Measurements from ENCODE around the gene FGFR1OP2.
"Not testable (repeated sequence)": the region's sequence is repeated elsewhere in the genome, so short reads cannot be mapped to it uniquely, and the experiment has no call there.

FGFR1OP2 gene

DNA sequence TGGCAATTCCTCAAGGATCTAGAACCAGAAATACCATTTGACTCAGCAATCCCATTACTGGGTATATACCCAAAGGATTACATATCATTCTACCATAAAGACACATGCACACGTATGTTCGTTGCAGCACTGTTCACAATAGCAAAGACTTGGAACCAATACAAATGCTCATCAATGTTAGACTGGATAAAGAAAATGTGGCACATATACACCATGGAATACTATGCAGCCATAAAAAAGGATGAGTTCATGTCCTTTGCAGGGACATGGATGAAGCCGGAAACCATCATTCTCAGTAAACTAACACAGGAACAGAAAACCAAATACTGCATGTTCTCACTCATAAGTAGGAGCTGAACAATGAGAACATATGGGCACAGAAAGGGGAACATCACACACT is 34.9 kb upstream of the FGFR1OP2 start:
- H3K79me2 ChIP-seq (ENCODE audit: control insufficient read depth, insufficient read depth, low read length); H3K27ac ChIP-seq (ENCODE audit: low read depth, low read length); H3K36me3 ChIP-seq (ENCODE audit: control insufficient read depth, insufficient read depth, low read length); H3K23ac ChIP-seq (ENCODE audit: low read length); H3K56ac ChIP-seq (ENCODE audit: low read length); DNase-seq; H3K4me3 ChIP-seq (ENCODE audit: low read length); H3K4me2 ChIP-seq (ENCODE audit: low read length); H2BK5ac ChIP-seq (ENCODE audit: low read length); H4K5ac ChIP-seq (ENCODE audit: low read length); H3K4ac ChIP-seq (ENCODE audit: low read depth, low read length); H2BK15ac ChIP-seq (replicated peaks; ENCODE audit: low read depth); H3K79me1 ChIP-seq (ENCODE audit: low read length); H4K8ac ChIP-seq (ENCODE audit: low read depth, low read length); H2BK120ac ChIP-seq (ENCODE audit: low read depth, low read length); H3K27me3 ChIP-seq (ENCODE audit: insufficient read depth, low read length, poor library complexity); H2AK5ac ChIP-seq (ENCODE audit: low read length); H3K18ac ChIP-seq (ENCODE audit: low read length); H3K4me1 ChIP-seq (ENCODE audit: control insufficient read depth, low read depth, low read length); H3K9ac ChIP-seq (ENCODE audit: low read length): not testable (repeated sequence)
- no CpG with 5 or more reads among the region's 3 CpGs for WGBS (ENCODE audit: extremely low coverage, insufficient coverage, low lambda C conversion rate)

DNA sequence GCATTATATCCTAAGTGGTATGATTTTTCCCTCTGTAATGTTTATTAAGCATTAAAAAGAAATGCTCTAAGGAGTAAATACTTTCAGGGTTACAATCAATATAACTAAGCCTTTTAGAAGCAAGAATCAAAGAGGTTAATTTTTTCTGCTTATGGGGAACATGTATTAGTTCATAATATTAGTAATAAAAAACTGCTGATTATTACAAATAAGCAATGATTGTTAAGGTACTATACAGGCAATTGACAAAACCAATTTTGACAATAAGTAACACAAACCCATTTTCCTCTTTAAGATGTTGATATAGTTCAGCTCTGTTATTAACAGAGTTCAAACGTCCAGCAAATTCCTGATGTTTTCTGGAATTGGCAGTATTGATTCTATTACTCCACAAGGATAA is 32.2 kb upstream of the FGFR1OP2 start:
- Histone ChIP-seq H3K27me3 (ENCODE audit: insufficient read depth, low read length, poor library complexity) (no peaks in the 10 kb centered on the region), H4K5ac (ENCODE audit: low read length) (no peak overlapping the region), H3K27ac (ENCODE audit: low read depth, low read length) (no peak overlapping the region), H2AK5ac (ENCODE audit: low read length) (no peak overlapping the region), H3K4me3 (ENCODE audit: low read length) (no peak overlapping the region), H2BK120ac (ENCODE audit: low read depth, low read length) (no peak overlapping the region), H4K8ac (ENCODE audit: low read depth, low read length) (no peak overlapping the region), H3K23ac (ENCODE audit: low read length) (no peak overlapping the region), H3K36me3 (ENCODE audit: control insufficient read depth, insufficient read depth, low read length) (no peaks in the 10 kb centered on the region), H3K79me1 (ENCODE audit: low read length) (no peaks in the 10 kb centered on the region), H3K18ac (ENCODE audit: low read length) (no peak overlapping the region), H3K4ac (ENCODE audit: low read depth, low read length) (no peak overlapping the region), H3K4me1 (ENCODE audit: control insufficient read depth, low read depth, low read length) (no peaks in the 10 kb centered on the region), H3K56ac (ENCODE audit: low read length) (no peak overlapping the region), H3K9ac (ENCODE audit: low read length) (no peak overlapping the region), H3K4me2 (ENCODE audit: low read length) (no peak overlapping the region), H2BK5ac (ENCODE audit: low read length) (no peak overlapping the region), H3K79me2 (ENCODE audit: control insufficient read depth, insufficient read depth, low read length) (no peaks in the 10 kb centered on the region), H2BK15ac (replicated peaks; ENCODE audit: low read depth) (no peak overlapping the region)
- DNase-seq: no peak
- no CpG with 5 or more reads among the region's 1 CpG for WGBS (ENCODE audit: extremely low coverage, insufficient coverage, low lambda C conversion rate)

DNA sequence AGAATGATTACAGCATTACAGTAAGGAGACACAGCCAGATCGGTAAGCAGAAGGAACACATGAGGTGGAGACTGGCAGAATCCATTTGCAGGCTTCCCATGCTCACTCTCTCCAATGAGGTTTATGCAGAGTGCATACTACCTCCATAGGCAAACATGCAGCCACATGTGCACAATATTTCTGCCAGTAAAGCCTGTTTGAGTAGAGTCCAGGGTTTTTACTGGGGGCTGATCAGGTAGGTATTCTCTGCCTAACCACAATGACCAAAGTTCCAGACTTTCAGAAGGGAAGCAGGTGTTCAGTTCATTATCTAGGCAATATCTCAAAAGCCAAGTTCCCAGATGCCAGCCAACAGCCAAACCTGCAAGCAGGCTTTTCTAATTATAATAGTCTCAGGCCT is 31.6 kb upstream of the FGFR1OP2 start:
- WGBS (ENCODE audit: extremely low coverage, insufficient coverage, low lambda C conversion rate): no CpG with 5 or more reads among the region's 1 CpG
- Histone ChIP-seq H3K27ac (ENCODE audit: low read depth, low read length) (no peak overlapping the region), H3K23ac (ENCODE audit: low read length) (no peak overlapping the region)

DNA sequence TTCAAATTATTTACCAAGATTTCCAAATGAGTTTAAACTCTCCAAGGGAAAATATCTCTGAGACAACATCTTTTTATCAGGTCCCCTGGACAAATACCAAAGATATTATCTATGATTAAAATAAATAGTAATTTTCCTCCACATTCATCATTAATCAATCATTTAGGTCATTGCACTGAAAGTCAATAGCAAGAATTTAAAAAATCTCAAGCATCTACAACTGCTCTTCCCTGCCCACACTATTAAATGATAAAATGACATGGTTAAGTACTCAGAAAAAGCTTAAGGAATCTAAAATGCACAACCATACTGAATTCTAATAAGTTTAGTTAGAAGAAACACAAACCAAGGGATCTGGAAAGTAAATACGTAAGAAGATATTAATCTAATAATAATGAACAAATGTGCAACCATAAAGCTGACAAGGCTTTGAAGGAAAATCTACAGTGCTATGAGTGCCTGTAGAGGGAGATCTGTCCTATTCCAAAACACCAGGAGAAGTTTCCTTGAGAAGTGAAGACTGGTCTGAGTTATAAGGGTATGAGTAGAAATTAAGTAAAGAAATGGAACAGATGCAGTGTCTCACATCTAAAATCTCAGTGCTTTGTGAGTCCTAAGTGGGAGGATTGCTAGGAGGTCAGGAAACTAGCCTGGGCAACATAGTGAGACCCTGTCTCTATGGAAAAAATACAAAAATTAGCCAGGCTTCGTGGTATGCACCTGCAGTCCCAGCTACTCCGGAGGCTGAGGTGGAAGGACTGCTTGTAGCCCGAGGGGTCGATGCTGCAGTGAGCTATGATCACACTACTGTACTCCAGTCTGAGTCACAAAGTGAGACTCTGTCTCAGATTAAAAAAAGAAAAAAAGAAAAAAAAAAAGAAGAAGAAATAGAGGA is 19.7 kb upstream of the FGFR1OP2 start:
- Histone ChIP-seq H3K79me1 (ENCODE audit: low read length) (no peaks in the 10 kb centered on the region), H4K8ac (ENCODE audit: low read depth, low read length) (no peak overlapping the region), H3K4me2 (ENCODE audit: low read length) (no peak overlapping the region), H3K79me2 (ENCODE audit: control insufficient read depth, insufficient read depth, low read length) (no peaks in the 10 kb centered on the region), H2BK15ac (replicated peaks; ENCODE audit: low read depth) (no peak overlapping the region), H3K4me3 (ENCODE audit: low read length) (no peak overlapping the region), H3K23ac (ENCODE audit: low read length) (no peak overlapping the region), H3K36me3 (ENCODE audit: control insufficient read depth, insufficient read depth, low read length) (peaks cover 3% of the 10 kb centered on the region), H4K5ac (ENCODE audit: low read length) (no peak overlapping the region), H2BK120ac (ENCODE audit: low read depth, low read length) (no peak overlapping the region), H2BK5ac (ENCODE audit: low read length) (no peak overlapping the region), H3K27me3 (ENCODE audit: insufficient read depth, low read length, poor library complexity) (no peaks in the 10 kb centered on the region), H3K9ac (ENCODE audit: low read length) (no peak overlapping the region), H3K4me1 (ENCODE audit: control insufficient read depth, low read depth, low read length) (no peaks in the 10 kb centered on the region), H3K18ac (ENCODE audit: low read length) (no peak overlapping the region), H3K27ac (ENCODE audit: low read depth, low read length) (no peak overlapping the region), H2AK5ac (ENCODE audit: low read length) (no peak overlapping the region), H3K4ac (ENCODE audit: low read depth, low read length) (no peak overlapping the region), H3K56ac (ENCODE audit: low read length) (no peak overlapping the region)
- no peak for DNase-seq
- no CpG with 5 or more reads among the region's 5 CpGs for WGBS (ENCODE audit: extremely low coverage, insufficient coverage, low lambda C conversion rate)

More for the DNA sequence above, 31.6 kb upstream of the FGFR1OP2 start:
- Histone ChIP-seq H3K4me1 (ENCODE audit: control insufficient read depth, low read depth, low read length) (no peaks in the 10 kb centered on the region), H3K9ac (ENCODE audit: low read length) (no peak overlapping the region), H3K4me2 (ENCODE audit: low read length) (no peak overlapping the region), H4K5ac (ENCODE audit: low read length) (no peak overlapping the region), H4K8ac (ENCODE audit: low read depth, low read length) (no peak overlapping the region), H3K79me2 (ENCODE audit: control insufficient read depth, insufficient read depth, low read length) (no peaks in the 10 kb centered on the region), H3K27me3 (ENCODE audit: insufficient read depth, low read length, poor library complexity) (no peaks in the 10 kb centered on the region), H3K18ac (ENCODE audit: low read length) (no peak overlapping the region), H3K4me3 (ENCODE audit: low read length) (no peak overlapping the region), H3K36me3 (ENCODE audit: control insufficient read depth, insufficient read depth, low read length) (no peaks in the 10 kb centered on the region), H2BK5ac (ENCODE audit: low read length) (no peak overlapping the region), H3K79me1 (ENCODE audit: low read length) (no peaks in the 10 kb centered on the region), H2AK5ac (ENCODE audit: low read length) (no peak overlapping the region), H3K4ac (ENCODE audit: low read depth, low read length) (no peak overlapping the region), H2BK15ac (replicated peaks; ENCODE audit: low read depth) (no peak overlapping the region), H2BK120ac (ENCODE audit: low read depth, low read length) (no peak overlapping the region), H3K56ac (ENCODE audit: low read length) (no peak overlapping the region)
- DNase-seq: no peak

DNA sequence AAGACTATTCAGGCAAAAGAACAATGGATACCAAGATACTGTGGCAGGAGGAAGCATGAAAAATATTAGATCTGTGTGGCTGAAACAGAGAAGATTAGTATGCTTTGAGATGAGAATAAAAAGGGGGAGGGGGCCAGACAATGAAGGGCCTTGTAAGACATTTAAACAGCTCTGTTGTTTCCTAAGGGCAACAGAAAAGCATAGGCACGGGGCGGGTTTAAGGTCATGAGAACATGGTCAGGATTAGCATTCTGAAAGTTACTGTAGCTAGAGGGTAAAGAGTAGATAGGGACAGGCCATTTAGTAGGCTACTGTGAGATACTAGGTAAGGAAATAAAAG is 19.1 kb upstream of the FGFR1OP2 start:
- no peak overlapping the region for H2AK5ac ChIP-seq (ENCODE audit: low read length)
- H3K4ac ChIP-seq (ENCODE audit: low read depth, low read length): no peak overlapping the region
- H3K36me3 ChIP-seq (ENCODE audit: control insufficient read depth, insufficient read depth, low read length): peaks cover 3% of the 10 kb centered on the region
- H3K18ac ChIP-seq (ENCODE audit: low read length): no peak overlapping the region
- no peak overlapping the region for H4K8ac ChIP-seq (ENCODE audit: low read depth, low read length)
- no peak overlapping the region for H4K5ac ChIP-seq (ENCODE audit: low read length)
- no peaks in the 10 kb centered on the region for H3K79me2 ChIP-seq (ENCODE audit: control insufficient read depth, insufficient read depth, low read length)
- no peak overlapping the region for H2BK5ac ChIP-seq (ENCODE audit: low read length)
- H3K4me3 ChIP-seq (ENCODE audit: low read length): no peak overlapping the region
- no peaks in the 10 kb centered on the region for H3K4me1 ChIP-seq (ENCODE audit: control insufficient read depth, low read depth, low read length)
- H3K56ac ChIP-seq (ENCODE audit: low read length): no peak overlapping the region
- no peak overlapping the region for H3K27ac ChIP-seq (ENCODE audit: low read depth, low read length)
- H2BK15ac ChIP-seq (replicated peaks; ENCODE audit: low read depth): no peak overlapping the region
- H3K23ac ChIP-seq (ENCODE audit: low read length): no peak overlapping the region
- no peaks in the 10 kb centered on the region for H3K27me3 ChIP-seq (ENCODE audit: insufficient read depth, low read length, poor library complexity)
- no peak for DNase-seq
- no peaks in the 10 kb centered on the region for H3K79me1 ChIP-seq (ENCODE audit: low read length)
- no peak overlapping the region for H3K4me2 ChIP-seq (ENCODE audit: low read length)
- no peak overlapping the region for H3K9ac ChIP-seq (ENCODE audit: low read length)
- WGBS (ENCODE audit: extremely low coverage, insufficient coverage, low lambda C conversion rate): no CpG with 5 or more reads among the region's 2 CpGs
- H2BK120ac ChIP-seq (ENCODE audit: low read depth, low read length): no peak overlapping the region

DNA sequence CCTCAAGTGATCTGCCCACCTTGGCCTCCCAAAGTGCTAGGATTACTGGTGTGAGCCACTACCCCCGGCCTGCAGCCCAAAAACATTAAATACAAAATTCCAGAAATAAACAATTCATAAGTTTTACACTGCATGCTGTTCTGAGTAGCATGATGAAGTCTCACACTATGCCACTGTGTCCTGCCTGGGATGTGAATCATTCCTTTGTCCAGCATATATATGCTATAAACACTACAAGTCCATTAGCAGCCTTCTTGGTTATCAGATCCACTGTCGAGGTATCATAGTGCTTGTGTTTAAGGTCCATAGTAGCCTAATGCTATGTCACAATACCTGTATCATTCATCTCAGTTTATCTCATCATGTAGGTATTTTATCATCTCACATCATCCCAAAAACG is 16.4 kb upstream of the FGFR1OP2 start:
- H2BK120ac ChIP-seq (ENCODE audit: low read depth, low read length): no peak overlapping the region
- no peak overlapping the region for H3K4me3 ChIP-seq (ENCODE audit: low read length)
- WGBS (ENCODE audit: extremely low coverage, insufficient coverage, low lambda C conversion rate): no CpG with 5 or more reads among the region's 3 CpGs
- H2AK5ac ChIP-seq (ENCODE audit: low read length): no peak overlapping the region
- H3K79me2 ChIP-seq (ENCODE audit: control insufficient read depth, insufficient read depth, low read length): no peaks in the 10 kb centered on the region
- H2BK15ac ChIP-seq (replicated peaks; ENCODE audit: low read depth): no peak overlapping the region
- H4K5ac ChIP-seq (ENCODE audit: low read length): no peak overlapping the region
- no peak overlapping the region for H4K8ac ChIP-seq (ENCODE audit: low read depth, low read length)
- peaks cover 3% of the 10 kb centered on the region for H3K36me3 ChIP-seq (ENCODE audit: control insufficient read depth, insufficient read depth, low read length)
- H3K9ac ChIP-seq (ENCODE audit: low read length): no peak overlapping the region
- no peak overlapping the region for H3K18ac ChIP-seq (ENCODE audit: low read length)
- no peak overlapping the region for H3K4me2 ChIP-seq (ENCODE audit: low read length)
- H3K27ac ChIP-seq (ENCODE audit: low read depth, low read length): no peak overlapping the region
- DNase-seq: no peak
- H3K4ac ChIP-seq (ENCODE audit: low read depth, low read length): no peak overlapping the region
- no peaks in the 10 kb centered on the region for H3K4me1 ChIP-seq (ENCODE audit: control insufficient read depth, low read depth, low read length)
- no peak overlapping the region for H3K56ac ChIP-seq (ENCODE audit: low read length)
- no peak overlapping the region for H2BK5ac ChIP-seq (ENCODE audit: low read length)
- no peaks in the 10 kb centered on the region for H3K27me3 ChIP-seq (ENCODE audit: insufficient read depth, low read length, poor library complexity)
- H3K79me1 ChIP-seq (ENCODE audit: low read length): no peaks in the 10 kb centered on the region
- no peak overlapping the region for H3K23ac ChIP-seq (ENCODE audit: low read length)

Data from mesendoderm (in vitro differentiated cells).